Activated CD4-positive, alpha-beta T cell treated with anti-CD3 and anti-CD28 coated beads for 1 hour (primary cell): ENCODE data around the gene RBP3.
"Not testable (repeated sequence)": the region's sequence is repeated elsewhere in the genome, so short reads cannot be mapped to it uniquely, and the experiment has no call there.

Experiments
- DNase-seq: peaks from one replicate; pipeline ENCODE4 v3.0.0-alpha.2; 2020

The RBP3 gene

GRCh38 chr10:47376522-47377220 lies 28.5 kb downstream of the RBP3 start:
- DNase-seq = no peak

GRCh38 chr10:47378183-47378510 lies 30.0 kb downstream of the RBP3 start:
- DNase-seq = no peak

GRCh38 chr10:47378606-47379444 lies 30.7 kb downstream of the RBP3 start:
- DNase-seq = no peak

GRCh38 chr10:47379445-47379785 lies 31.3 kb downstream of the RBP3 start:
- DNase-seq = no peak

GRCh38 chr10:47379901-47380300 lies 31.7 kb downstream of the RBP3 start:
- DNase-seq = no peak

GRCh38 chr10:47380341-47381102 lies 32.4 kb downstream of the RBP3 start:
- DNase-seq = no peak

- no peak for DNase-seq
Measured at GRCh38 chr10:47381103-47381395, 32.9 kb downstream of the RBP3 start.

GRCh38 chr10:47381427-47382379 lies 33.5 kb downstream of the RBP3 start:
- DNase-seq = no peak

GRCh38 chr10:47383261-47384147 lies 35.3 kb downstream of the RBP3 start:
- no peak for DNase-seq

- DNase-seq = peak; percentile 60
Measured at GRCh38 chr10:47384148-47384921, 36.2 kb downstream of the RBP3 start, which contains the start of gene ZNF488. TSS of gene ZNF488 (minus strand) at chr10:47384293. CDS start at chr10:47368829, 15,464 bp downstream.

- not testable (repeated sequence) for DNase-seq
Measured at GRCh38 chr10:47386104-47386503, 37.9 kb downstream of the RBP3 start.

GRCh38 chr10:47388879-47389278 lies 40.7 kb downstream of the RBP3 start:
- no peak for DNase-seq

- DNase-seq = no peak
Measured at GRCh38 chr10:47389619-47390018, 41.5 kb downstream of the RBP3 start.

- DNase-seq = no peak
Measured at GRCh38 chr10:47396311-47396717, 48.2 kb downstream of the RBP3 start.

- DNase-seq = no peak
Measured at GRCh38 chr10:47397256-47397655, 49.1 kb downstream of the RBP3 start.

- no peak for DNase-seq
Measured at GRCh38 chr10:47400251-47400650, 52.1 kb downstream of the RBP3 start.

GRCh38 chr10:47400786-47401185 lies 52.6 kb downstream of the RBP3 start:
- DNase-seq = no peak

GRCh38 chr10:47401210-47401609 lies 53.0 kb downstream of the RBP3 start:
- DNase-seq = no peak

- no peak for DNase-seq
Measured at GRCh38 chr10:47401874-47402640, 53.9 kb downstream of the RBP3 start.
